ENCODE results near the gene TMX4.
"Not testable (repeated sequence)": the region's sequence is repeated elsewhere in the genome, so short reads cannot be mapped to it uniquely, and the experiment has no call there.

Gene TMX4

DNA sequence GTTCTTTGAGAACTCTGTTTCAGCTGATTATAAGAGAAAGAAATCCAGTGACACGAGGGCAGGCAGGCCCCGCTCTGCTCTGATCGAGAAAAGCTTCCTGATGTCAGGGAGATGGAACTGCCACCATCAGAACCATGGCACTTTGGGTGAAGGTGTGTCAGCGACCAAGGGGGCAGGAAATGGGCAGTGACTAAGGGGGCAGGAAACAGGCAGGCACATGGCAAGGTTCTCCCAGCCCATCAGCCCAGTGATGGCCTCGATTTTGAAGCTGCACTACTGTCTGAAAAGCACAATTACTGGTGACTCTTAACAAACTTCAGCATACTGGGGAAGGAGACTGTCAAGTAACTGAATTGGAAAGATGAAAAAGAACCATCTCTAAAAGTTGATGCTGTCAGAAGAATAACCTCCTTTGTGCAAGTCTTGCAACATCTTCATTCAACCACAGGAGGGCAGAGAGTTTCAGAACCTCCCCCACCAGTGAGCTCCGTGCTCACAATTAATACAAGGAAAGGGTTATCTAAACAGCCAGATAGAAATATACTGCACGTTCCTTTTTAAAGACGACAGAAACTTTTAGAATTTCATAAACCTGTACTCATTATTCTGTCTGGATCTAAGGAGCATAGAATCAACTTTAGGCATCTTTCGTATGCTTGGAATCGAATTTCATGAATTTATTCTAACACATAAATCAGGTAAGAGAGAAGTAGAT, 39.1 kb downstream of the TMX4 start:
- peak; percentile 26 to 48 for DNase-seq (ENCODE audit: low read depth in 1 of 2, low spot score in 1 of 2)
- no peak for TF ChIP-seq JUND (IDR thresholded peaks at IDR 0.05; ENCODE audit: low read depth)
- in situ Hi-C loops (cut with HindIII; ENCODE audit: low pct_unique_long_range_greater_than_20kb, low sequenced_read_pairs): no loop called here

DNA sequence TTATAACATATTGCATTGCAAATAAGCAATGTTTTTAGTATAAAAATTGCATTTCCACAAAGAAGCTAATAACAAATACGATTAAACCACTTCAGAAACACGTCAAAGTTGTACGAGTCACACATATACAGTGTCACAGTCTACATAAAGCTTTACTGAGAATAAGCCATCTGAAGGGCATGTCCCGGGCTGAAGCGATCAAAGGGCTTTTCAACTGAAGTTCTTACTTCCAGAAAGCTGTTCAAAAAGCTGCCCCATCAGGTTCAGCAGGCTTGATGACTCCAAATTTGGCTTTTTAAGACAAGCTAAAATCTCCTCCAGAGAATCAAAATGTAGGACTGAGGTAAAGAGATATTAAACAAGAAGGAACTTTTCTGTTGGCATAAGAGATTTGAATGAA, 41.9 kb downstream of the TMX4 start:
- no peak for DNase-seq (ENCODE audit: low read depth in 1 of 2, low spot score in 1 of 2)
- no peak for TF ChIP-seq JUND (IDR thresholded peaks at IDR 0.05; ENCODE audit: low read depth)
- in situ Hi-C loops (cut with HindIII; ENCODE audit: low pct_unique_long_range_greater_than_20kb, low sequenced_read_pairs): no loop called here

DNA sequence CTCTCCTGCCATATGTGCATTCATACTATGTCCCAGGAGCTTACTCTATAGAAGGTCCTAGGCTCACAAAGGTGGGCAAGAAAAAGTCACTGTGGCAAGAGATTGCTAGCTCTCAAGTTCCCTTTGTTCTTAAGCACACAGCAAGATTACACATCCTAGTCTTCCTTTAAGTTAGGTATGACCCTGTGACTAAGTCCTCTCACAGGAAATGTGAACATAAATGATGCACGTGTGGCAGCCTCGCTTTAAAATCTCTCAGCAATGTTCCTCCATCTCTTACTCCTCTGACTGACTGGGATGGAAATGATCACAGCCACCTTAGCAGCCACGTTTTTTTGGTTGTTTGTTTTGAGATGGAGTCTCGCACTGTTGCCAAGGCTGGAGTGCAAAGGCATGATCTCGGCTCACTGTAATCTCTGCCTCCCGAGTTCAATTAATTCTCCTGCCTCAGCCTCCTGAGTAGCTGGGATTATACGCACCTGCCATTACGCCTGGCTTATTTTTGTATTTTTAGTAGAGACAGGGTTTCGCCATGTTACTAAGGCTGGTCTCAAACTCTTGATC, 43.6 kb downstream of the TMX4 start:
- in situ Hi-C loops (cut with HindIII; ENCODE audit: low pct_unique_long_range_greater_than_20kb, low sequenced_read_pairs): no loop called here
- no peak for TF ChIP-seq JUND (IDR thresholded peaks at IDR 0.05; ENCODE audit: low read depth)
- DNase-seq (ENCODE audit: low read depth in 1 of 2, low spot score in 1 of 2): no peak

DNA sequence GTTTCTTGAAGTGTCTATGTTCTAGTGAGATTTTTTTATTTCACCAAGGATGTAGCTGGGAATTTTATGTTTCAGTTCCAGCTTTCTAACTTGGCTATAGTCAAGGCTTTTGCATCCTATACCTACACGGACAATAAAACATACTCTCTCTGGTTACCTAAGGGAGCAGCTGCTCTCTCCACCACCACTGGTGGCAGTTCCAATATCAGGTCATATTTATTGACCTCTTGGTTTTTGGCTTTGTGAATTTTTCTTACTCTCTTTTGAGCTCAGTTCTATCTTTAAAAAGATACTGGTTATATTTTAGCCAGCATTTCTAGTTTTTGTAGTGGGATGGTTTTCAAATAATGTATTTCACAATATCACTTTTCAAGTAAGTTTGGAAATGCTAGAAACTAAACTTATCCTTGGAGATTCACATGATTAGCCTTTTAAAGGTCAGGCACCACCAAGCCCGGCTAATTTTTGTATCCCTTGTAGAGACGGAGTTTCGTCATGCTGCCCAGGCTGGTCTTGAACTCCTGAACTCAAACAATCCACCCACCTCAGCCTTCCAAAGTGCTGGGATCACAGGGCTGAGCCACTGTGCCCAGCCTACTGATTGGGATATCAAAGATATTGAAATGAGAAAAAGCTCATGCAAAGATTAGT, 44.7 kb downstream of the TMX4 start:
- in situ Hi-C loops (cut with HindIII; ENCODE audit: low pct_unique_long_range_greater_than_20kb, low sequenced_read_pairs): no loop called here
- DNase-seq (ENCODE audit: low read depth in 1 of 2, low spot score in 1 of 2): no peak
- TF ChIP-seq JUND (IDR thresholded peaks at IDR 0.05; ENCODE audit: low read depth): no peak

DNA sequence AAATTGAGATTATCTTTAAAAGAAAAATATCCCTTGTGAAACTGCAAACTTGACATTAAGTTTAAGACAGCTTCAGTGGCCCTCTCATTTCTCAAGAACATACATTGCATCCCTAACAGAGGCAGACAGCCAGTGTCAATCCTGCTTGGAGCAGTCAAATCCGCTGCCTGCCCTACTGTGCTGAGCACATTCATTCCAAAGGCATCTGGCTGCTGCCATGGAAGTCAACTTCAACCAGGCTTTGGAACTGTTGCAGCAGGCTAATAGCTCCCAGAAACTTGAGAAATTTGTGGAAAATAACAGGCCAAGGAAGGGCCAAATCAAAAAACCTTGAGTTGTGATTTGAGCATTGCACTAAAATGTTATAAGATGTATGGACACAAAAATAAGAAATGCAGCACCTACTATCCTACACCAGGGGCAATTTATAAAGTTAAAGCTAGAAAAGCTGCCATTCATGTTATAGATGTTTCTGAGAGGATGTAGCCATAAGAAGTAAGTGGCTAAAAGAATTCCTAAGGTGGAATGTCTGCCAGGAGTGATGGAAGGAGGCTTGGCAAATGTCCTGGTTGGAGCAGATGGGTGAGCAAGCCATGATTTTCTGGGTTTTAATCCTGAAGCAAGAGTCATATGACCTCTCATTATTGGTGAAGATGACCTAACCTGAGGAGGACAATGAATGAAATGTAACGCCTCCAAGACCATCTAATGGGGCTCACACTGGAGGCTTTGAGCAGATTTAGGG, 47.9 kb downstream of the TMX4 start:
- DNase-seq (ENCODE audit: low read depth in 1 of 2, low spot score in 1 of 2): no peak
- in situ Hi-C loops (cut with HindIII; ENCODE audit: low pct_unique_long_range_greater_than_20kb, low sequenced_read_pairs): no loop called here
- TF ChIP-seq JUND (IDR thresholded peaks at IDR 0.05; ENCODE audit: low read depth): no peak

DNA sequence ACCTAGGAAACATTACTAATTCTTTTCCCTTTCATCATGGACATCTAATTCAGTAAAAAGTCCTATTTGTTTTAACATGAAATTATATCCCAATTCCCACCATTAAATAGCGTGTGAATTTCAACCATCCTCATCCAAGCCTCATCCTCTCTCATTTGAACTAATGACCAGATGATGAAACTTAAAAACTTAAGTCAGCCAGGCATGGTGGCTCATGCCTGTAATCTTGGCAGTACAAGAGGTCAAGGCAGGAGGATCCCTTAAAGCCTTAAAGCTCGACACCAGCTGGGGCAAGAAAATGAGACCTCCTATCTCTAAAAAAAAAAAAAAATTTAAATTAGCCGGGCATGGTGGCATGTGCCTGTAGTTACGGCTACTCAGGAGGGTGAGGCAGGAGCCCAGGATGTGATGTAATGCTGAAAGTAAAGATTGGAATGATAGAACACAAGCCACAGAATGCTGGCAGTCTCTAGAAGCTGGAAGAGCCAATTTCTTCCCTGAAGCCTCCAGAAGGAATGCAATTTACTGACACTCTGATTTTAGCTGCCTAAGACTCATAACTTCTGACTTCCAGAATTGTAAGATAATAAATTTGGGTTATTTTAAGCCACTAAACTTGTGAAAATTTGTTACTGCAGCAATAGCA, 52.2 kb downstream of the TMX4 start:
- DNase-seq (ENCODE audit: low read depth in 1 of 2, low spot score in 1 of 2): peak; percentile 4 to 42
- in situ Hi-C loops (cut with HindIII; ENCODE audit: low pct_unique_long_range_greater_than_20kb, low sequenced_read_pairs): no loop called here
- no peak for TF ChIP-seq JUND (IDR thresholded peaks at IDR 0.05; ENCODE audit: low read depth)

DNA sequence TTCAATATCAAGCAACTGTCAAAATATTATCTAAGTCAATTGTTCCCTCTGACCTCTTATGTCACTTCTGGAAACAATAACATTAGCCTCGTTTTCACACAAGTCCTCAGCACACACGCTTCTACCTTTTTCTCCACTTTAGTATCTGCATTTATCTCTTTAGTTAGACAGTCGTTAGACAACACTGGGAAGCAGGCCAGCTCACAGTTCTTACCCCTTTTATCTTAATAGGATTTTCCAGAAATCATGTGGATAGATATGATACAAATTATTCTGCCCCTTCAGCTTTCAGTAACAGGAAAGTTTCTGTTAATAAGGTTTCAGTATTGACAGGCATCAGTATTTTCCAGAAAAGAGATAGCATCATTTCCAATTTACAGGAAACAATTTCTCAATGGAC, 53.4 kb downstream of the TMX4 start:
- no peak for DNase-seq (ENCODE audit: low read depth in 1 of 2, low spot score in 1 of 2)
- no peak for TF ChIP-seq JUND (IDR thresholded peaks at IDR 0.05; ENCODE audit: low read depth)
- in situ Hi-C loops (cut with HindIII; ENCODE audit: low pct_unique_long_range_greater_than_20kb, low sequenced_read_pairs): no loop called here

DNA sequence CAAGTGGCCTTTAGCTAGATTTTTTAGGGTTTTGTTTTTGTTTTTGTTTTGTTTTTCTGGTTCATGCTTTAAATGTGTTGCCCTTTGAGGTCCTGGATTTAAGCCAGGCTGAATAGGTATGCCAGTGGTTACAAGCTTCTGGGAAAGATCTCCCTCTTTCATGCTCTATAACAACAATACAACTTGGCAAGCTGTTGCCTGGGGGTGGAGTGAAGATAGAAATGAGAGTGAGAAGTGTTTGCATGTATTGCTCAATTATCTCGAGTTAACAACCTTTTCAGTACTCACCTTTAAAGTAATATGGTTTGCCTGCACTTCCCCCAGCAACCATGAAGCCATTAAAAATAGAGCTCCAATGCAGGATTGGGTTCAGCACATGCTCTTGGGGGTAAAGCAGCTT, 60.1 kb downstream of the TMX4 start:
- DNase-seq (ENCODE audit: low read depth in 1 of 2, low spot score in 1 of 2): no peak
- in situ Hi-C loops (cut with HindIII; ENCODE audit: low pct_unique_long_range_greater_than_20kb, low sequenced_read_pairs): no loop called here
- no peak for TF ChIP-seq JUND (IDR thresholded peaks at IDR 0.05; ENCODE audit: low read depth)

DNA sequence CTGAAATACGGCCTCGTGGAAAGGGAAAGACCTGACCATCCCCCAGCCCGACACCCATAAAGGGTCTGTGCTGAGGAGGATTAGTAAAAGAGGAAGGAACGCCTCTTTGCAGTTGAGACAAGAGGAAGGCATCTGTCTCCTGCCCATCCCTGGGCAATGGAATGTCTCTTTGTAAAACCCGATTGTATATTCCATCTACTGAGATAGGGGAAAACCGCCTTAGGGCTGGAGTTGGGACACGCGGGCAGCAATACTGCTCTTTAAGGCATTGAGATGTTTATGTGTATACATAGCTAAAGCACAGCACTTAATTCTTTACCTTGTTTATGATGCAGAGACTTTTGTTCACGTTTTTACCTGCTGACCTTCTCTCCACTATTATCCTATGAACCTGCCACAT, 63.0 kb downstream of the TMX4 start:
- DNase-seq (ENCODE audit: low read depth in 1 of 2, low spot score in 1 of 2); in situ Hi-C loops (cut with HindIII; ENCODE audit: low pct_unique_long_range_greater_than_20kb, low sequenced_read_pairs): not testable (repeated sequence)

DNA sequence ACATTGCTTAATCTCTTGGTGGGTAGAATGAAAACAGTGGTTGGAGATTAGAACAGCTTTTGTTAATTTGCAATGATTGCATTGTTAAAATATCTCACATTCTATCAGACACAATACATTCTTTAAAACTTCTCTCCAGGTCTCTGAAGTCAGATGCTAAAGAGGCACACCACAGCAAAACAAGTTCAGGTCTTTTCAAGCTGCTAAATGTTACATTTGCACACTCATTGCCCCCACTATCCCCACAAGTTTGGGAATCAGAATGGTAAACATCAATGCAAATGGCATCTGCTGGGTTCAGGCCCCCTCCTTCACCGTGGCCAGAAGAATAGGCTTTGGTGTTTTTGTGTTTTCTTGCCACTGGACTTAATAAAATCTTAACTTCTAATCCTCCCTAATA, 69.2 kb downstream of the TMX4 start:
- in situ Hi-C loops (cut with HindIII; ENCODE audit: low pct_unique_long_range_greater_than_20kb, low sequenced_read_pairs): no loop called here
- TF ChIP-seq JUND (IDR thresholded peaks at IDR 0.05; ENCODE audit: low read depth): no peak
- DNase-seq (ENCODE audit: low read depth in 1 of 2, low spot score in 1 of 2): no peak

DNA sequence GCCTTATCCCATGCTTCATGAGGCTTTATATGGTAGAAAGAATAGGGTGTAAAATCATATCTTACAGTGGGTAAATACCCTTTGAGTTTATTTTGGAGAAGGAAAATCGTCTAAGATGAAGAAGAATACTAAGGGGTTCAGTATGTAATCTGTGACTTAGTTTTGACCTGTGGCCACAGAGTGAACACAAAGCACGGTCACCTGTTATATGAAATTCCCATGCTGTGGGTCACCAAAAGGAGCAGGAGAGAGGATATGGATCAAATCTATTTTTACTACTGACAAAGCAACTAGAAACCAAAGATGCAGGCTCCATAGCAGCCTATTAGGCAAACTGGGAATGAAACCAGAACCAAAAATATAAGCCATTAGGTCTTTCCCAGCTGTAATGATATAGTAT, 75.7 kb downstream of the TMX4 start:
- in situ Hi-C loops (cut with HindIII; ENCODE audit: low pct_unique_long_range_greater_than_20kb, low sequenced_read_pairs): no loop called here
- TF ChIP-seq JUND (IDR thresholded peaks at IDR 0.05; ENCODE audit: low read depth): no peak
- no peak for DNase-seq (ENCODE audit: low read depth in 1 of 2, low spot score in 1 of 2)

DNA sequence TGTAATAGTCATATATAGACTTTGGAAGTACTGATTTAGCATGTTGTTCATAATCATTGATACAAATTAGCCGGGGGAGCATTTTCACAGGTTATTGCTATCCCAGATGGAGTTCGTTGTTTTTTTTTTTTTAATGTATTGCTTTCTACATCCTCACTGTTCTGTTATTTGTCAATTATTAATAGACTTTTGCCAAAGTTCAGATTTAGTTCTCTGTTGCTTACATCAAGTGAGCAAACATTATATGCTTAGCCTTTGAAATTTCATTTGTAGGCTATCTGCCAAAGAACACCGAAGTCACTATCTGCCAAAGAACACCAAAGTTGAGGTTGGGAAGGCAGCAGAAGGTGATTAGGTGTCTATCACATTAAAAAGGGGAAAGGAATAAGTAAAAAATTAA, 79.2 kb downstream of the TMX4 start, which contains the start of gene HAO1:
Gene HAO1, minus strand, starts transcription at position 118 of the 400 bp plus-strand sequence. Its CDS starts 36 bp downstream, at position 82.
- TF ChIP-seq JUND (IDR thresholded peaks at IDR 0.05; ENCODE audit: low read depth): no peak
- DNase-seq (ENCODE audit: low read depth in 1 of 2, low spot score in 1 of 2): no peak
- in situ Hi-C loops (cut with HindIII; ENCODE audit: low pct_unique_long_range_greater_than_20kb, low sequenced_read_pairs): no loop called here
